SK-N-MC (cell line): ENCODE data around the gene ANTXR2.

Experiments
- EZH2 ChIP-seq: fragments of 200-600 bp; sonication (generic); IDR thresholded peaks from one replicate; pipeline ENCODE4 v1.6.1; 2017; ENCODE audit warnings: antibody characterized with exemption
- POLR2AphosphoS5 ChIP-seq: IDR thresholded peaks from 2 replicates; pipeline ENCODE4 v1.6.1; 2012; ENCODE audit warnings: mild to moderate bottlenecking, low read depth, low read length, borderline replicate concordance

DNA sequence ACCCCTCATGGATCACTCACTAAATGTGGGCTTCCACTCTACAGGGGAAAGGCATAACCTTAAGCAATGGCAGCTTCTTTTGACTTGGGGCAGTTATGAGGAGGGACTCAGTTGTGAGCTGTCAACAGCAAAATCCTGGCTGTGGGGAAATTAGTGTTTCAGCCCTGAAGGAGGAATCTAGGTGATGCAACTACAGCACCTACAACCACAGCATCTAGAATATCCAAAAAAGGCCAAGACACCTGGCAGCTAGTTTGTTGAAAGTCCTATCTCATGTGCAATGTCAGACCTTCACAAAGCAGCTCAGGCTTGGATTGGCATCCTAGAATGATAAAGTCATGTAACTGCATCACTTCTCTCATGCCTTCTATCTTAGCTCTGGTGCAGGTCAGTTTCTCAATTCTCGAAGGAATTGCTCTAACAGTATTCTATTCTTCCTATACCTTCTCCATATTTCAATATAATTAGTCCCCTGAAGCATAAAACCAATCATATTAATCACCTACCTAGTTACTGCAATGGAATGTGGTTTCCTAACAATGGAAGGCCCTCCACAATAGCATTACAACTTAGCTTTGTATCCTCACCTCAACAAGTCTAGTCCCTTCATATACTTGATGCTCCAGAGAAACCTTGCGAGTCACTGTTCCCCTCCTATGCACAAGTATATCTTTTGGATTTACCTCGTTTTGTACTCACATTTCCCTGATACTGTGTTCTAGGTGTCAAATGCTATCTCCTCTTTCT lies 5.5 kb upstream of the ANTXR2 start:
- TF ChIP-seq POLR2AphosphoS5: no peak
- no peak for TF ChIP-seq EZH2
